ENCODE measurements around the gene GLOD4.

- TF ChIP-seq CTCF (conservative IDR thresholded peaks at IDR 0.05; ENCODE audit: low read length) (no peak), EZH2phosphoT487 (IDR thresholded peaks at IDR 0.05; ENCODE audit: borderline replicate concordance, low read depth, low read length) (no peak)
These were observed 18.6 kb upstream of the GLOD4 start for GRCh38 chr17:800446-801242.
